Endodermal cell (in vitro differentiated cells): ENCODE data around the gene DUSP7. TPM values are rescaled to one million over a fixed set of nuclear protein-coding genes. Genes with fewer than 3 reads are reported as not detected.

Experiments used
- DNase-seq: peaks from one replicate; pipeline ENCODE4 v3.0.0-alpha.2; 2017
- H3K27ac ChIP-seq: 2 replicates; pipeline ENCODE4 v1.5.1; 2013; ENCODE audit warnings: mild to moderate bottlenecking, low read depth, low read length, moderate library complexity
- H3K27me3 ChIP-seq: 2 replicates; pipeline ENCODE4 v1.6.1; 2013; ENCODE audit warnings: mild to moderate bottlenecking, low read length, moderate library complexity; ENCODE audit not compliant: insufficient read depth, control insufficient read depth, poor library complexity, severe bottlenecking
- H3K36me3 ChIP-seq: 2 replicates; pipeline ENCODE4 v1.7.0; 2013; ENCODE audit warnings: mild to moderate bottlenecking, low read length, moderate library complexity; ENCODE audit not compliant: control insufficient read depth, insufficient read depth
- H3K4me1 ChIP-seq: one replicate; pipeline ENCODE4 v1.7.0; 2013; ENCODE audit warnings: low read length; ENCODE audit not compliant: control insufficient read depth, insufficient read depth
- H3K4me3 ChIP-seq: 2 replicates; pipeline ENCODE4 v1.5.1; 2013; ENCODE audit warnings: mild to moderate bottlenecking, low read length, moderate library complexity
- H3K9ac ChIP-seq: 2 replicates; pipeline ENCODE4 v1.6.1; 2013; ENCODE audit warnings: mild to moderate bottlenecking, low read length, moderate library complexity; ENCODE audit not compliant: poor library complexity, severe bottlenecking; ENCODE audit errors: extremely low read depth
- H3K9me3 ChIP-seq: 2 replicates; pipeline ENCODE4 v1.6.1; 2013; ENCODE audit warnings: mild to moderate bottlenecking, low read length, moderate library complexity; ENCODE audit not compliant: control insufficient read depth
- H3K27ac Mint-ChIP-seq: 2 replicates; pipeline ENCODE4 v1.8.0; 2020; ENCODE audit warnings: mixed read lengths
- H3K27me3 Mint-ChIP-seq: 2 replicates; pipeline ENCODE4 v1.8.0; 2021; ENCODE audit warnings: mild to moderate bottlenecking, mixed read lengths; ENCODE audit not compliant: insufficient read depth
- H3K36me3 Mint-ChIP-seq: 2 replicates; pipeline ENCODE4 v1.8.0; 2020; ENCODE audit warnings: low read depth, mixed read lengths
- H3K4me1 Mint-ChIP-seq: 2 replicates; pipeline ENCODE4 v1.8.0; 2020; ENCODE audit warnings: mixed read lengths
- H3K4me3 Mint-ChIP-seq: 2 replicates; pipeline ENCODE4 v1.8.0; 2020; ENCODE audit warnings: mild to moderate bottlenecking, moderate library complexity, mixed read lengths
- H3K9me3 Mint-ChIP-seq: 2 replicates; pipeline ENCODE4 v1.8.0; 2020; ENCODE audit warnings: mild to moderate bottlenecking, mixed read lengths
- WGBS, 2 experiments: methylation state at CpG; one replicate each; pipeline versions ENCODE4 v1.1.5 to v1.1.7; 2013; ENCODE audit warnings: missing lambda C conversion rate in 2 of 2, mixed read lengths in 1 of 2; ENCODE audit not compliant: insufficient coverage in 1 of 2, insufficient read length in 1 of 2; 5-methylcytosine and 5-hydroxymethylcytosine counted together
- total RNA-seq, 2 donors: library from RNA; stranded (reverse); fragmentation: NEBNext Ultra II Directional in 1 of 2; extraction: Animal tissue kit (Norgen Biotek cat#: 25700) in 1 of 2; gene quantifications; 2 replicates in 1 of 2; 3 replicates in 1 of 2; pipeline ENCODE4 v1.2.1, GENCODE V29; 2021
- TF ChIP-seq, protein P1 (sequence below): fragments of 200-600 bp; sonication (generic); conservative IDR thresholded peaks from 2 replicates; pipeline ENCODE4 v1.5.0; 2021; ENCODE audit warnings: antibody characterized with exemption, mild to moderate bottlenecking

The DUSP7 gene
- total RNA-seq, 2 donors from 2014 or later: 14.2 to 16.7 TPM

DNA sequence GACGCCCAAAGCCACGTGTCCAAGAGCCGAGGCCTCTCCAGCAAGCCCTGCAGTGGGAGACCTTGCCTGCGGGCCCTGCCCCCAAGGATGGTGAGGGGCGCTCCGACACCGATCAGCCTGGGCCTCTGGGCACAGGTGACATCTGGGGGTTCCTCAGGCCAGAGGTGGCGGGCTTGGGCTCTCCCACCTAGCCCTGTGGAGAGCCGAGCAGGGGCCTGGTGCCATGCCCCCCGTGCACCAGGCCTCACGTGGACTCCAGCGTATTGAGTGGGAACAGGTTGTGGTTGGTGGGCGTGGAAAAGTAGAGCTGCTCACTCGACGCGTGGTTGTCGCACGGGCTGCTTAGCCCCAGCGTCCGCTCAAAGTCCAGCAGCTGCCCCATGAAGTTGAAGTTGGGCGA, 5.8 kb downstream of the DUSP7 start:
- H3K9ac ChIP-seq: no peak overlapping the region

DNA sequence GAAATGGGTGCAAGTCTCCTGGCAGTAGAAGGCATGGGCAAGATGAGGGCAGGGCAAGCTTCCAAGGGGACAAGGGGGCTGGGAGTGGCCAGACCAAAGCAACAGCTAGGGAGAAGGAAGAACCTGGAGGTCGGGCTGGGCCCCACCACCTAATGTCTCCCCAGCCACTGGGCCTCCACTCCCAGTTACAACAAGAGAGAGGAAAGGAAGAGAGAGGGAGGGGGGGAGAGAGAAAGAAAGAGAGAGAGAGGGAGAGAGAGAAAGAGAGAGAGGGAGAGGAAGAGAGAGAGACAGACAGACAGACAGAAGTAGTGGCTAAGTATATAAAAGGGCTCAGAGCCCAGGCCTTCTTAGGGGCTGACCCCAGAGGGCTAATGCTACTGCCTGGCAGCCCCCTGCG, 6.9 kb downstream of the DUSP7 start:
- H3K36me3 Mint-ChIP-seq: peaks cover 19% of the 10 kb centered on the region
- Histone ChIP-seq H3K9ac (no peak overlapping the region), H3K4me1 (peaks cover 3% of the 10 kb centered on the region), H3K9me3 (no peaks in the 10 kb centered on the region), H3K27ac (no peak overlapping the region), H3K27me3 (no peaks in the 10 kb centered on the region), H3K36me3 (peaks cover 27% of the 10 kb centered on the region), H3K4me3 (no peak overlapping the region)
- peaks cover 17% of the 10 kb centered on the region for H3K4me1 Mint-ChIP-seq
- no peak for DNase-seq
- 66% methylated on average over 2 of the region's 2 CpGs; no CpG with 5 or more reads in 1 of the 2 experiments for WGBS, 2 experiments
- H3K9me3 Mint-ChIP-seq: no peaks in the 10 kb centered on the region
- H3K27me3 Mint-ChIP-seq: no peaks in the 10 kb centered on the region
- H3K27ac Mint-ChIP-seq: peak overlapping the region; percentile 17
- TF ChIP-seq, protein P1, sequence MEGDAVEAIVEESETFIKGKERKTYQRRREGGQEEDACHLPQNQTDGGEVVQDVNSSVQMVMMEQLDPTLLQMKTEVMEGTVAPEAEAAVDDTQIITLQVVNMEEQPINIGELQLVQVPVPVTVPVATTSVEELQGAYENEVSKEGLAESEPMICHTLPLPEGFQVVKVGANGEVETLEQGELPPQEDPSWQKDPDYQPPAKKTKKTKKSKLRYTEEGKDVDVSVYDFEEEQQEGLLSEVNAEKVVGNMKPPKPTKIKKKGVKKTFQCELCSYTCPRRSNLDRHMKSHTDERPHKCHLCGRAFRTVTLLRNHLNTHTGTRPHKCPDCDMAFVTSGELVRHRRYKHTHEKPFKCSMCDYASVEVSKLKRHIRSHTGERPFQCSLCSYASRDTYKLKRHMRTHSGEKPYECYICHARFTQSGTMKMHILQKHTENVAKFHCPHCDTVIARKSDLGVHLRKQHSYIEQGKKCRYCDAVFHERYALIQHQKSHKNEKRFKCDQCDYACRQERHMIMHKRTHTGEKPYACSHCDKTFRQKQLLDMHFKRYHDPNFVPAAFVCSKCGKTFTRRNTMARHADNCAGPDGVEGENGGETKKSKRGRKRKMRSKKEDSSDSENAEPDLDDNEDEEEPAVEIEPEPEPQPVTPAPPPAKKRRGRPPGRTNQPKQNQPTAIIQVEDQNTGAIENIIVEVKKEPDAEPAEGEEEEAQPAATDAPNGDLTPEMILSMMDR: no peak
- H3K4me3 Mint-ChIP-seq: no peak overlapping the region

More for the DNA sequence above, 5.8 kb downstream of the DUSP7 start:
- no peak for DNase-seq
- Mint-ChIP-seq H3K9me3 (no peaks in the 10 kb centered on the region), H3K27me3 (no peaks in the 10 kb centered on the region), H3K27ac (no peak overlapping the region), H3K4me3 (no peak overlapping the region), H3K4me1 (peaks cover 17% of the 10 kb centered on the region), H3K36me3 (peaks cover 19% of the 10 kb centered on the region)
- Histone ChIP-seq H3K27me3 (no peaks in the 10 kb centered on the region), H3K4me1 (peaks cover 3% of the 10 kb centered on the region), H3K9me3 (no peaks in the 10 kb centered on the region), H3K36me3 (peaks cover 27% of the 10 kb centered on the region), H3K27ac (no peak overlapping the region), H3K4me3 (no peak overlapping the region)
- TF ChIP-seq, protein P1: no peak
- 94 to 97% methylated on average over 14 to 21 of the region's 21 CpGs for WGBS, 2 experiments

DNA sequence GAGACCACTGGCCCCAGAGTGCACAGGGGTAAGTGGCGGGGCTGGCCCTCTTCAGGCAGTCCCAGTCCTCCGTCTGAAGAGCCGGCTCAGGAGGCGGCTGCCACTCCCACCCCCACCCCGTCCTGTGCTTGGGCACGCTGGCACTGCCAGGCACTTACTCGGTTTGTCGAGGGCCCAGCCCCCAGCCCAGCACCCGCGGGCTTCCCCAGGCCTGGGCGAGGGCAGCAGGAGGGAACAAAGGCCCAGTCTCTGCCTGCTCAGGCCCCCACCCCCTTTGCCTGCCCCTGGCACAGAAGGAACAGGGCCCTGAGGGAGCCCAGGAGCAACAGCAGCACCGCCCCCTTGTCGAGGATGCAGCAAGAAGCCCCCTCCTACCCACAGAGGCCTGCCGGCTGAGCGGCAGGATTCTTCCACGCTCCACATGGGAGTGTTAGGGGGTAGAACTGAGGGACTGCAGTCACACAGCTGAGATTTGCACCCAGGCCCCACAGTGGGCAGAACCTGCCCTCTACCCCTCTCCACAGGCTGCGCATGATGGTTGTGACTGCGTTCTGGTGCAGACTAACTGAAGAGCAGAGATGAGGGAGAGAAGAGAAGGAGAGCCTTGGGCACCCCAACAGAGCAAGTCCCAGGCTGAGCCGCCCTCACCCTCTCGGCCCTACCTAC, 8.9 kb downstream of the DUSP7 start:
- no peak for DNase-seq
- no peaks in the 10 kb centered on the region for H3K4me1 ChIP-seq
- H3K36me3 ChIP-seq: peaks cover 15% of the 10 kb centered on the region
- H3K4me3 Mint-ChIP-seq: no peak overlapping the region
- no peaks in the 10 kb centered on the region for H3K9me3 Mint-ChIP-seq
- 81 to 100% methylated on average over 5 to 19 of the region's 20 CpGs for WGBS, 2 experiments
- TF ChIP-seq, protein P1: no peak
- no peaks in the 10 kb centered on the region for H3K9me3 ChIP-seq
- peaks cover 16% of the 10 kb centered on the region for H3K36me3 Mint-ChIP-seq
- no peaks in the 10 kb centered on the region for H3K27me3 Mint-ChIP-seq
- H3K27ac Mint-ChIP-seq: no peak overlapping the region
- H3K9ac ChIP-seq: no peak overlapping the region
- H3K27ac ChIP-seq: no peak overlapping the region
- H3K4me1 Mint-ChIP-seq: peaks cover 5% of the 10 kb centered on the region
- H3K4me3 ChIP-seq: no peak overlapping the region
- no peaks in the 10 kb centered on the region for H3K27me3 ChIP-seq
